B cell (primary cell): ENCODE data around the gene ZNF286A. TPM values are rescaled to one million over a fixed set of nuclear protein-coding genes. Genes with fewer than 3 reads are reported as not detected.
"Not testable (repeated sequence)": the region's sequence is repeated elsewhere in the genome, so short reads cannot be mapped to it uniquely, and the experiment has no call there.

Experiments used
- ATAC-seq: fragments of 200-7000 bp; cut with Tn5 transposase; one replicate; pipeline ENCODE4 v1.10.0; 2021; ENCODE audit warnings: low read depth, mild to moderate bottlenecking, moderate number of reproducible peaks, moderate library complexity
- CTCF ChIA-PET: fragments of 350-600 bp; sonication (Branson Sonifier 250); formaldehyde crosslinking; loops from one replicate; lab custom pipeline; 2021; ENCODE audit warnings: antibody characterized with exemption, inconsistent platforms; lab: Charles Lee
- POLR2A ChIA-PET: fragments of 350-600 bp; sonication (Branson Sonifier 250); formaldehyde crosslinking; loops from one replicate; lab custom pipeline; 2021; ENCODE audit warnings: antibody characterized with exemption; lab: Charles Lee
- DNase-seq: peaks from one replicate; pipeline ENCODE4 v3.0.0; 2013
- H2AFZ ChIP-seq: 2 replicates; pipeline ENCODE4 v1.6.1; 2012; ENCODE audit warnings: mild to moderate bottlenecking, low read depth, low read length; ENCODE audit not compliant: insufficient read depth, poor library complexity, severe bottlenecking
- H3K27ac ChIP-seq, 2 donors: 1 replicate in 1 of 2; 2 replicates in 1 of 2; pipeline ENCODE4 v1.5.1; 2012 to 2013; ENCODE audit warnings: low read length in 2 of 2, mild to moderate bottlenecking in 2 of 2, moderate library complexity in 1 of 2
- H3K27me3 ChIP-seq, 4 experiments: fragments of 200-600 bp in 1 of 4; sonication (generic) in 1 of 4; replicated peaks in 1 of 4; 1 replicate in 2 of 4; 2 replicates in 2 of 4; pipeline versions ENCODE4 v1.6.1 to v1.7.0; 2013 to 2016; ENCODE audit warnings: low read length in 3 of 4, mild to moderate bottlenecking in 2 of 4, mixed read lengths in 1 of 4, moderate library complexity in 1 of 4; ENCODE audit not compliant: insufficient read depth in 4 of 4, control insufficient read depth in 3 of 4; ENCODE audit errors: control extremely low read depth in 1 of 4
- H3K36me3 ChIP-seq, 2 experiments: replicated peaks in 1 of 2; 1 replicate in 1 of 2; 2 replicates in 1 of 2; pipeline versions ENCODE4 v1.6.1 to v1.7.1; 2013; ENCODE audit warnings: low read length in 1 of 2; ENCODE audit not compliant: insufficient read depth in 2 of 2, control insufficient read depth in 1 of 2; ENCODE audit errors: control extremely low read depth in 1 of 2, extremely low read depth in 1 of 2
- H3K4me1 ChIP-seq, 2 donors: fragments of 200-600 bp in 1 of 2; sonication (generic) in 1 of 2; 1 replicate in 1 of 2; 2 replicates in 1 of 2; pipeline versions ENCODE4 v1.5.1 to v1.6.1; 2013 to 2017; ENCODE audit warnings: low read length in 2 of 2; ENCODE audit not compliant: control insufficient read depth in 2 of 2, insufficient read depth in 2 of 2
- H3K4me2 ChIP-seq: replicated peaks from 2 replicates; pipeline ENCODE3; 2012; ENCODE audit warnings: mild to moderate bottlenecking, low read depth, low read length; ENCODE audit not compliant: poor library complexity, severe bottlenecking
- H3K4me3 ChIP-seq, 5 experiments: fragments of 200-600 bp in 1 of 5; sonication (generic) in 1 of 5; 1 replicate in 3 of 5; 2 replicates in 2 of 5; pipeline versions ENCODE4 v1.5.1 to v1.7.0; 2011 to 2016; ENCODE audit warnings: low read length in 4 of 5, mild to moderate bottlenecking in 4 of 5, low read depth in 2 of 5, control low read depth in 1 of 5, moderate library complexity in 1 of 5; ENCODE audit not compliant: insufficient read depth in 1 of 5; ENCODE audit errors: control extremely low read depth in 1 of 5, extremely low read depth in 1 of 5
- H3K79me2 ChIP-seq: fragments of 200-600 bp; sonication (generic); one replicate; pipeline ENCODE4 v1.6.0; 2016; ENCODE audit warnings: low read length; ENCODE audit not compliant: control insufficient read depth, insufficient read depth
- H3K9ac ChIP-seq: fragments of 200-600 bp; sonication (generic); 2 replicates; pipeline ENCODE4 v1.6.1; 2017; ENCODE audit warnings: mild to moderate bottlenecking, low read length, moderate library complexity
- H3K9me3 ChIP-seq, 3 donors: one replicate each; pipeline versions ENCODE4 v1.6.1 to v1.7.1; 2013; ENCODE audit warnings: low read length in 2 of 3; ENCODE audit not compliant: control insufficient read depth in 2 of 3, insufficient read depth in 1 of 3; ENCODE audit errors: control extremely low read depth in 1 of 3
- H4K20me1 ChIP-seq: 2 replicates; pipeline ENCODE4 v1.6.0; 2012; ENCODE audit warnings: mild to moderate bottlenecking, low read length; ENCODE audit not compliant: insufficient read depth, control insufficient read depth, poor library complexity, severe bottlenecking
- H3K27ac Mint-ChIP-seq: one replicate; pipeline ENCODE4 v1.8.0; 2021; ENCODE audit warnings: mixed read lengths
- H3K27me3 Mint-ChIP-seq: one replicate; pipeline ENCODE4 v1.8.0; 2021; ENCODE audit warnings: mixed read lengths
- H3K4me1 Mint-ChIP-seq: one replicate; pipeline ENCODE4 v1.8.0; 2021; ENCODE audit warnings: mixed read lengths
- H3K4me3 Mint-ChIP-seq: one replicate; pipeline ENCODE4 v1.8.0; 2021; ENCODE audit warnings: mixed read lengths
- H3K9me3 Mint-ChIP-seq: one replicate; pipeline ENCODE4 v1.8.0; 2022; ENCODE audit warnings: mixed read lengths; ENCODE audit not compliant: insufficient read depth
- WGBS: methylation state at CpG from one replicate; pipeline ENCODE4 v1.1.5; 2013; ENCODE audit warnings: missing lambda C conversion rate; ENCODE audit not compliant: insufficient coverage; 5-methylcytosine and 5-hydroxymethylcytosine counted together
- intact Hi-C: fragments of 100-400 bp; cut with micrococcal nuclease; formaldehyde crosslinking; loops from one replicate; pipeline ENCODE4 v1.10.0; 2022
- polyA plus RNA-seq: library from polyadenylated mRNA; depleted of rRNA; stranded (reverse); fragments of >200 nt; gene quantifications from 2 replicates; pipeline ENCODE4 v1.2.3, GENCODE V29; 2012
- total RNA-seq, 2 donors: library from RNA; stranded (reverse); fragments of 120-200 nt in 1 of 2; gene quantifications; 1 replicate in 1 of 2; 2 replicates in 1 of 2; pipeline versions ENCODE4 v1.2.3 to v1.2.4, GENCODE V29; 2013 to 2022

Gene ZNF286A
- total and polyA plus RNA-seq, 2 donors (not counting 1 experiment from before 2014, with no cell fraction given) = 7.0 to 30.4 TPM

GRCh38 chr17:15733174-15733789 lies 33.7 kb downstream of the ZNF286A start:
- H3K36me3 ChIP-seq, H3K4me1 Mint-ChIP-seq, ATAC-seq, H3K4me3 Mint-ChIP-seq, intact Hi-C loops, H3K4me3 ChIP-seq, H3K27me3 ChIP-seq, H3K79me2 ChIP-seq, H3K4me2 ChIP-seq, H3K9me3 ChIP-seq, H3K27ac Mint-ChIP-seq, POLR2A ChIA-PET, H3K4me1 ChIP-seq, DNase-seq, H4K20me1 ChIP-seq, H2AFZ ChIP-seq, H3K27me3 Mint-ChIP-seq, H3K9ac ChIP-seq, CTCF ChIA-PET, H3K9me3 Mint-ChIP-seq, H3K27ac ChIP-seq: not testable (repeated sequence)
- WGBS = no CpG with 5 or more reads among the region's 10 CpGs

GRCh38 chr17:15736578-15736977 lies 37.0 kb downstream of the ZNF286A start:
- H3K4me1 ChIP-seq, H3K4me2 ChIP-seq, H3K9me3 ChIP-seq, H3K79me2 ChIP-seq, H3K4me3 ChIP-seq, H3K27me3 ChIP-seq, CTCF ChIA-PET, POLR2A ChIA-PET, H3K4me1 Mint-ChIP-seq, intact Hi-C loops, H3K9me3 Mint-ChIP-seq, ATAC-seq, H3K9ac ChIP-seq, H3K27ac ChIP-seq, H3K27me3 Mint-ChIP-seq, H3K27ac Mint-ChIP-seq, H3K4me3 Mint-ChIP-seq, H2AFZ ChIP-seq, H3K36me3 ChIP-seq, DNase-seq, H4K20me1 ChIP-seq: not testable (repeated sequence)
- 64% methylated on average over 2 of the region's 5 CpGs for WGBS
